IMR-90 (cell line): ENCODE measurements around the gene C14orf180. TPM values are rescaled to one million over a fixed set of nuclear protein-coding genes. Genes with fewer than 3 reads are reported as not detected.

Experiments
- ATAC-seq: fragments of 200-7000 bp; cut with Tn5 transposase; 2 replicates; pipeline ENCODE4 v1.9.1; 2020; ENCODE audit warnings: low read depth, mild to moderate bottlenecking, moderate library complexity
- BruUV-seq: library from RNA; stranded (reverse); fragments of 400-500 nt; replicated peaks from 2 replicates; lab custom pipeline; 2021; lab: Mats Ljungman, UMichigan
- CTCF ChIA-PET: fragments of 300-600 bp; formaldehyde crosslinking; extraction: SDS; loops from one replicate; lab custom pipeline; 2021; ENCODE audit warnings: antibody characterized with exemption; lab: Yijun Ruan, JAX
- POLR2A ChIA-PET: fragments of 300-600 bp; sonication (Branson Sonifier 250); formaldehyde crosslinking; loops from one replicate; lab custom pipeline; 2022; ENCODE audit warnings: antibody characterized with exemption; ENCODE audit not compliant: unreplicated experiment; lab: Charles Lee
- DNase-seq: peaks from one replicate; pipeline ENCODE4 v3.0.0; 2013
- H2AFZ ChIP-seq: replicated peaks from 2 replicates; pipeline ENCODE3; 2013; ENCODE audit warnings: low read length, mild to moderate bottlenecking; ENCODE audit not compliant: poor library complexity
- H2AK5ac ChIP-seq: 2 replicates; pipeline ENCODE4 v1.6.1; 2013; ENCODE audit warnings: low read depth, low read length, inconsistent platforms
- H2AK9ac ChIP-seq: replicated peaks from 2 replicates; pipeline ENCODE3; 2013; ENCODE audit warnings: mild to moderate bottlenecking, low read depth, low read length, moderate library complexity; ENCODE audit not compliant: poor library complexity
- H2BK120ac ChIP-seq: 2 replicates; pipeline ENCODE4 v1.6.1; 2013; ENCODE audit warnings: low read depth, low read length, inconsistent platforms
- H2BK15ac ChIP-seq: 3 replicates; pipeline ENCODE4 v1.6.1; 2013; ENCODE audit warnings: low read depth, low read length, inconsistent platforms
- H2BK20ac ChIP-seq: 2 replicates; pipeline ENCODE4 v1.6.1; 2013; ENCODE audit warnings: low read depth, mild to moderate bottlenecking, inconsistent platforms, low read length, moderate library complexity
- H2BK5ac ChIP-seq: 2 replicates; pipeline ENCODE4 v1.6.1; 2013; ENCODE audit warnings: mild to moderate bottlenecking, low read depth, low read length, inconsistent platforms; ENCODE audit not compliant: poor library complexity, severe bottlenecking
- H3K14ac ChIP-seq: replicated peaks from 2 replicates; pipeline ENCODE4 v1.6.1; 2013; ENCODE audit warnings: low read depth, low read length, inconsistent platforms
- H3K18ac ChIP-seq: 2 replicates; pipeline ENCODE4 v1.6.1; 2013; ENCODE audit warnings: low read depth, low read length, control low read depth
- H3K23ac ChIP-seq: 2 replicates; pipeline ENCODE4 v1.6.1; 2013; ENCODE audit warnings: low read depth, low read length, inconsistent platforms
- H3K27ac ChIP-seq: 2 replicates; pipeline ENCODE4 v1.5.1; 2013; ENCODE audit warnings: mild to moderate bottlenecking, control low read depth, low read length; ENCODE audit not compliant: insufficient read depth
- H3K27me3 ChIP-seq: 2 replicates; pipeline ENCODE4 v1.6.1; 2013; ENCODE audit warnings: low read length; ENCODE audit not compliant: control insufficient read depth, insufficient read depth
- H3K36me3 ChIP-seq: 2 replicates; pipeline ENCODE4 v1.6.1; 2013; ENCODE audit warnings: low read length, mixed read lengths; ENCODE audit not compliant: control insufficient read depth, insufficient read depth
- H3K4ac ChIP-seq: 2 replicates; pipeline ENCODE4 v1.6.1; 2013; ENCODE audit warnings: low read depth, low read length, inconsistent platforms
- H3K4me1 ChIP-seq: 2 replicates; pipeline ENCODE4 v1.6.1; 2013; ENCODE audit warnings: low read length, mixed read lengths; ENCODE audit not compliant: control insufficient read depth, insufficient read depth
- H3K4me2 ChIP-seq: 2 replicates; pipeline ENCODE4 v1.6.1; 2013; ENCODE audit warnings: low read depth, mild to moderate bottlenecking, control low read depth, low read length, moderate library complexity
- H3K4me3 ChIP-seq: 2 replicates; pipeline ENCODE4 v1.5.1; 2013; ENCODE audit warnings: low read depth, mild to moderate bottlenecking, control low read depth, low read length, moderate library complexity; ENCODE audit not compliant: insufficient read depth
- H3K56ac ChIP-seq: 2 replicates; pipeline ENCODE4 v1.6.1; 2013; ENCODE audit warnings: low read length, inconsistent platforms; ENCODE audit not compliant: insufficient read depth; ENCODE audit errors: extremely low read depth
- H3K79me1 ChIP-seq, 2 experiments: 2 replicates each; pipeline ENCODE4 v1.6.1; 2013; ENCODE audit warnings: low read length in 2 of 2, inconsistent platforms in 1 of 2, low read depth in 1 of 2
- H3K9ac ChIP-seq: 2 replicates; pipeline ENCODE4 v1.6.1; 2013; ENCODE audit warnings: low read depth, low read length, control low read depth
- H3K9me1 ChIP-seq: 2 replicates; pipeline ENCODE4 v1.6.1; 2013; ENCODE audit warnings: low read length, inconsistent platforms; ENCODE audit not compliant: insufficient read depth
- H3K9me3 ChIP-seq: 2 replicates; pipeline ENCODE4 v1.6.1; 2013; ENCODE audit warnings: low read length; ENCODE audit not compliant: control insufficient read depth, insufficient read depth
- H4K20me1 ChIP-seq: 2 replicates; pipeline ENCODE4 v1.6.1; 2013; ENCODE audit warnings: low read length, inconsistent platforms; ENCODE audit not compliant: insufficient read depth
- H4K5ac ChIP-seq: 2 replicates; pipeline ENCODE4 v1.6.1; 2013; ENCODE audit warnings: mild to moderate bottlenecking, low read depth, low read length, control low read depth
- H4K8ac ChIP-seq, 2 experiments: 2 replicates each; pipeline ENCODE4 v1.6.1; 2013; ENCODE audit warnings: low read depth in 2 of 2, low read length in 2 of 2, control low read depth in 1 of 2, inconsistent platforms in 1 of 2
- H4K91ac ChIP-seq: 2 replicates; pipeline ENCODE4 v1.6.1; 2013; ENCODE audit warnings: low read depth, low read length, inconsistent platforms; ENCODE audit not compliant: insufficient read depth
- CHD1 ChIP-seq: IDR thresholded peaks from 2 replicates; pipeline ENCODE4 v1.6.1; 2012; ENCODE audit warnings: low read depth, low read length, improper control_type of control experiment
- CTCF ChIP-seq: conservative IDR thresholded peaks from 2 replicates; pipeline ENCODE4 v1.5.1; 2012; ENCODE audit warnings: mild to moderate bottlenecking, low read depth, low read length, improper control_type of control experiment
- ELK1 ChIP-seq: fragments of 150-350 bp; IDR thresholded peaks from 2 replicates; pipeline ENCODE4 v1.6.1; 2016; ENCODE audit warnings: low read depth, mild to moderate bottlenecking, low read length, moderate library complexity, borderline replicate concordance
- FOS ChIP-seq: fragments of 150-350 bp; IDR thresholded peaks from 2 replicates; pipeline ENCODE4 v1.6.1; 2016; ENCODE audit warnings: low read depth, low read length
- MAFK ChIP-seq: IDR thresholded peaks from 2 replicates; pipeline ENCODE4 v1.6.1; 2012; ENCODE audit warnings: low read depth, low read length, improper control_type of control experiment
- RFX5 ChIP-seq: IDR thresholded peaks from 2 replicates; pipeline ENCODE4 v1.8.0; 2012; ENCODE audit warnings: low read depth, mild to moderate bottlenecking, low read length, moderate library complexity
- SMC3 ChIP-seq: fragments of 150-350 bp; IDR thresholded peaks from 2 replicates; pipeline ENCODE4 v1.6.1; 2016; ENCODE audit warnings: low read depth, mild to moderate bottlenecking, antibody characterized with exemption, low read length, moderate library complexity
- WGBS, 2 experiments: methylation state at CpG; one replicate each; pipeline versions ENCODE4 v1.1.5 to v1.1.7; 2013; ENCODE audit warnings: missing lambda C conversion rate in 2 of 2; ENCODE audit not compliant: insufficient read length in 1 of 2; ENCODE audit errors: extremely low coverage in 2 of 2; 5-methylcytosine and 5-hydroxymethylcytosine counted together
- dilution Hi-C: fragments of 300-500 bp; cut with HindIII; formaldehyde crosslinking; loops from one replicate; pipeline ENCODE4 v1.14.3; 2018; ENCODE audit warnings: low sequenced_read_pairs; ENCODE audit not compliant: unreplicated experiment
- in situ Hi-C: fragments of 300-500 bp; cut with MboI; formaldehyde crosslinking; loops from 3 replicates; pipeline ENCODE4 v1.14.3; 2019; ENCODE audit warnings: low sequenced_read_pairs, inconsistent platforms, mixed read lengths
- intact Hi-C: fragments of 100-400 bp; cut with micrococcal nuclease; formaldehyde crosslinking; loops from 2 replicates; pipeline ENCODE4 v1.10.0; 2022
- polyA plus RNA-seq, 3 experiments: library from polyadenylated mRNA; depleted of rRNA; stranded (reverse); fragments of >200 nt; gene quantifications; 2 replicates each; pipeline ENCODE4 v1.2.3, GENCODE V29; 2012; ENCODE audit warnings: low replicate concordance in 1 of 3
- total RNA-seq: library from RNA; depleted of rRNA; stranded (reverse); fragments of >200 nt; gene quantifications from 2 replicates; pipeline ENCODE4 v1.2.3, GENCODE V29; 2012

Gene C14orf180
- total and polyA plus RNA-seq, 2 of the 4 experiments (the other 2 are of a cell fraction) = not detected

- no peak overlapping the region for H2BK15ac ChIP-seq
- no peak overlapping the region for H3K4ac ChIP-seq
- no peaks in the 10 kb centered on the region for H3K36me3 ChIP-seq
- DNase-seq = no peak
- no peaks in the 10 kb centered on the region for H3K9me3 ChIP-seq
- H4K5ac ChIP-seq = no peak overlapping the region
- H3K27me3 ChIP-seq = no peaks in the 10 kb centered on the region
- H3K23ac ChIP-seq = no peak overlapping the region
- no peak overlapping the region for H2AK5ac ChIP-seq
- H3K14ac ChIP-seq = no peak overlapping the region
- ChIA-PET POLR2A (no interaction called here), CTCF (no interaction called here)
- no peak for ATAC-seq
- no peak overlapping the region for H3K4me3 ChIP-seq
- H4K91ac ChIP-seq = no peak overlapping the region
- TF ChIP-seq FOS = no peak
- no peak for TF ChIP-seq CTCF
- TF ChIP-seq MAFK = no peak
- TF ChIP-seq SMC3 = no peak
- no peak for TF ChIP-seq RFX5
- no peak for TF ChIP-seq CHD1
- TF ChIP-seq ELK1 = no peak
- H3K27ac ChIP-seq = no peak overlapping the region
- H2BK120ac ChIP-seq = no peak overlapping the region
- H3K18ac ChIP-seq = no peak overlapping the region
- no peak overlapping the region for H3K4me2 ChIP-seq
- H3K9ac ChIP-seq = no peak overlapping the region
- H3K9me1 ChIP-seq = no peaks in the 10 kb centered on the region
- no peak overlapping the region for H2AK9ac ChIP-seq
- no peak overlapping the region for H2AFZ ChIP-seq
- no peaks in the 10 kb centered on the region for H4K20me1 ChIP-seq
- H3K79me1 ChIP-seq = no peaks in the 10 kb centered on the region
- H2BK20ac ChIP-seq = no peak overlapping the region
- dilution Hi-C loops = no loop called here
- H2BK5ac ChIP-seq = no peak overlapping the region
- in situ Hi-C loops = no loop called here
- WGBS, 2 experiments = no CpG with 5 or more reads among the region's 3 CpGs
- H4K8ac ChIP-seq = no peak overlapping the region
- intact Hi-C loops = no loop called here
- no peak overlapping the region for H3K56ac ChIP-seq
- BruUV-seq = no TSS peak
- no peaks in the 10 kb centered on the region for H3K4me1 ChIP-seq
Measured at GRCh38 chr14:104537613-104537988, 42.0 kb upstream of the C14orf180 start.
